Endothelial cell of umbilical vein (primary cell): ENCODE results near the gene USP19.

Source experiments
- CTCF ChIP-seq, 2 donors: IDR thresholded peaks; 1 replicate in 1 of 2; 2 replicates in 1 of 2; pipeline ENCODE4 v1.5.1; 2011; ENCODE audit warnings: low read length in 2 of 2, mild to moderate bottlenecking in 2 of 2, moderate library complexity in 2 of 2, control low read depth in 1 of 2, inconsistent platforms in 1 of 2, low read depth in 1 of 2; ENCODE audit not compliant: insufficient read depth in 1 of 2; ENCODE audit errors: extremely low read depth in 1 of 2
- MYC ChIP-seq: IDR thresholded peaks from one replicate; pipeline ENCODE4 v1.6.1; 2011; ENCODE audit warnings: mild to moderate bottlenecking, low read depth, low read length

GRCh38 chr3:49079270-49079669 lies 41.4 kb downstream of the USP19 start:
- TF ChIP-seq MYC (no peak), CTCF (IDR thresholded peaks at IDR 0.05; ENCODE audit: extremely low read depth in 1 of 2, insufficient read depth in 1 of 2, low read depth in 1 of 2, low read length in 2 of 2) (no peak)
